GM20431 (cell line): ENCODE results near the gene HSD17B14.
"Not testable (repeated sequence)": the region's sequence is repeated elsewhere in the genome, so short reads cannot be mapped to it uniquely, and the experiment has no call there.

ENCODE experiments used
- in situ Hi-C: fragments of 300-500 bp; cut with MseI, MboI; formaldehyde crosslinking; loops from one replicate; pipeline ENCODE4 v1.15.0; 2020; ENCODE audit warnings: low sequenced_read_pairs; ENCODE audit not compliant: unreplicated experiment

HSD17B14 gene

GRCh38 chr19:48836089-48837017 lies at the start of gene HSD17B14:
HSD17B14 (minus strand) TSS chr19:48836491; CDS start chr19:48836411, 80 bp downstream.
- in situ Hi-C loops, result no loop called here

GRCh38 chr19:48883726-48884125 lies 47.4 kb upstream of the HSD17B14 start:
- in situ Hi-C loops, result no loop called here

- in situ Hi-C loops, result no loop called here
Measured at GRCh38 chr19:48881741-48882657, 45.7 kb upstream of the HSD17B14 start.

- in situ Hi-C loops, result not testable (repeated sequence)
Measured at GRCh38 chr19:48879696-48880095, 43.4 kb upstream of the HSD17B14 start.

- in situ Hi-C loops, result no loop called here
Measured at GRCh38 chr19:48879025-48879637, 42.8 kb upstream of the HSD17B14 start.

GRCh38 chr19:48878196-48879024 lies 42.1 kb upstream of the HSD17B14 start:
- in situ Hi-C loops, result no loop called here

GRCh38 chr19:48877855-48878195 lies 41.5 kb upstream of the HSD17B14 start:
- in situ Hi-C loops, result no loop called here

- in situ Hi-C loops, result not testable (repeated sequence)
Measured at GRCh38 chr19:48876043-48876981, 40.0 kb upstream of the HSD17B14 start.

- in situ Hi-C loops, result no loop called here
Measured at GRCh38 chr19:48874303-48875135, 38.2 kb upstream of the HSD17B14 start.

- in situ Hi-C loops, result no loop called here
Measured at GRCh38 chr19:48873476-48874302, 37.4 kb upstream of the HSD17B14 start.

GRCh38 chr19:48872884-48873475 lies 36.7 kb upstream of the HSD17B14 start:
- in situ Hi-C loops, result no loop called here

- in situ Hi-C loops, result no loop called here
Measured at GRCh38 chr19:48872182-48872883, 36.0 kb upstream of the HSD17B14 start, which contains the start of gene PPP1R15A. PPP1R15A (plus strand) TSS chr19:48872421; CDS start chr19:48873234, 813 bp downstream.

GRCh38 chr19:48871471-48872181 lies 35.3 kb upstream of the HSD17B14 start:
- in situ Hi-C loops, result not testable (repeated sequence)

- in situ Hi-C loops, result no loop called here
Measured at GRCh38 chr19:48870048-48870447, 33.8 kb upstream of the HSD17B14 start.
